OCI-LY3 (cell line): ENCODE measurements around the gene OBSCN.

Source experiments
- H2AFZ ChIP-seq: fragments of 200-600, 300-600 bp; shearing (Covaris generic); 2 replicates; pipeline ENCODE4 v1.6.0; 2014; ENCODE audit warnings: antibody characterized with exemption, low read depth, low read length
- H3K27ac ChIP-seq: fragments of 200-600, 300-600 bp; sonication (generic); 2 replicates; pipeline ENCODE4 v1.5.1; 2014; ENCODE audit warnings: mild to moderate bottlenecking, low read length, moderate library complexity, mixed read lengths
- H3K27me3 ChIP-seq: fragments of 200-600, 300-600 bp; sonication (generic); 2 replicates; pipeline ENCODE4 v1.6.1; 2014; ENCODE audit warnings: low read depth, low read length, mixed read lengths
- H3K36me3 ChIP-seq: fragments of 200-600, 300-600 bp; sonication (generic); replicated peaks from 2 replicates; pipeline ENCODE3; 2014; ENCODE audit warnings: low read depth, low read length, mixed read lengths
- H3K4me1 ChIP-seq: fragments of 300-600, 200-600 bp; sonication (generic); 2 replicates; pipeline ENCODE4 v1.6.1; 2014; ENCODE audit warnings: low read length, mixed read lengths
- H3K4me2 ChIP-seq: fragments of 200-600, 300-600 bp; sonication (generic); 2 replicates; pipeline ENCODE4 v1.6.1; 2014; ENCODE audit warnings: low read length, mixed read lengths
- H3K4me3 ChIP-seq: fragments of 300-600, 200-600 bp; sonication (generic); 2 replicates; pipeline ENCODE4 v1.5.1; 2014; ENCODE audit warnings: antibody characterized with exemption, mild to moderate bottlenecking, low read length, moderate library complexity
- H3K79me2 ChIP-seq: fragments of 300-600, 200-600 bp; shearing (Covaris generic); 2 replicates; pipeline ENCODE4 v1.6.1; 2014; ENCODE audit warnings: mild to moderate bottlenecking, low read length, mixed read lengths
- H3K9ac ChIP-seq: fragments of 300-600, 200-600 bp; shearing (Covaris generic); 2 replicates; pipeline ENCODE4 v1.6.0; 2014; ENCODE audit warnings: mild to moderate bottlenecking, low read length, moderate library complexity
- H3K9me3 ChIP-seq: fragments of 200-600, 300-600 bp; shearing (Covaris generic); 2 replicates; pipeline ENCODE4 v1.6.1; 2014; ENCODE audit warnings: low read length, mixed read lengths; ENCODE audit not compliant: insufficient read depth
- H4K20me1 ChIP-seq: fragments of 200-600, 300-600 bp; sonication (generic); 2 replicates; pipeline ENCODE4 v1.6.1; 2016; ENCODE audit warnings: low read length, mixed read lengths; ENCODE audit not compliant: insufficient read depth
- EZH2phosphoT487 ChIP-seq: fragments of 200-600 bp; shearing (Covaris generic); IDR thresholded peaks from 2 replicates; pipeline ENCODE4 v1.6.1; 2018; ENCODE audit warnings: antibody characterized with exemption, mixed run types, low read depth
- TF ChIP-seq, protein P1 (sequence below): fragments of 200-600, 300-600 bp; sonication (generic); IDR thresholded peaks from 2 replicates; pipeline ENCODE4 v1.5.1; 2014; ENCODE audit warnings: antibody characterized with exemption, low read length, low read depth

OBSCN gene

DNA sequence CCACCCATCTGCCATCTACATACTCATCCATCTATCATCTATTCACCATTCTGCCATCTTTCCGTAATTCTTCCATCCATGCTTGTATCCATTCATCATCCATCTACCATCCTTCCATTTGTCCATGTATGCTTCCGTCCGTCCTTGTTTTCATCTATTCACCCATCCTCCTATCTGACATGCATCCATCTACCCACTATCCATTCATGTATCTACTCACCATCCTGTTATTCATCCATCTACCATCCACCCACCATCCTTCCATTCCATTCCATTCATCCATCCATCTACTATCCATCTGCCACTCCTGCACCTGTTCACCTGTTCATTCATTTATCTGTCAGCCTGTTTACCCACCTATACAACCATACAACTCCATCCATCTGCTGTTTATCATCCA, 112.5 kb downstream of the OBSCN start:
- Histone ChIP-seq H4K20me1 (no peaks in the 10 kb centered on the region), H3K36me3 (no peaks in the 10 kb centered on the region), H3K9me3 (no peaks in the 10 kb centered on the region), H3K27me3 (peaks cover 12% of the 10 kb centered on the region; the same call in 1 of the 2 replicates), H3K79me2 (no peaks in the 10 kb centered on the region), H3K4me2 (no peak overlapping the region), H3K4me1 (no peaks in the 10 kb centered on the region), H3K4me3 (no peak overlapping the region), H3K9ac (no peak overlapping the region), H3K27ac (no peak overlapping the region), H2AFZ (no peak overlapping the region)
- TF ChIP-seq EZH2phosphoT487: no peak
- TF ChIP-seq, protein P1, sequence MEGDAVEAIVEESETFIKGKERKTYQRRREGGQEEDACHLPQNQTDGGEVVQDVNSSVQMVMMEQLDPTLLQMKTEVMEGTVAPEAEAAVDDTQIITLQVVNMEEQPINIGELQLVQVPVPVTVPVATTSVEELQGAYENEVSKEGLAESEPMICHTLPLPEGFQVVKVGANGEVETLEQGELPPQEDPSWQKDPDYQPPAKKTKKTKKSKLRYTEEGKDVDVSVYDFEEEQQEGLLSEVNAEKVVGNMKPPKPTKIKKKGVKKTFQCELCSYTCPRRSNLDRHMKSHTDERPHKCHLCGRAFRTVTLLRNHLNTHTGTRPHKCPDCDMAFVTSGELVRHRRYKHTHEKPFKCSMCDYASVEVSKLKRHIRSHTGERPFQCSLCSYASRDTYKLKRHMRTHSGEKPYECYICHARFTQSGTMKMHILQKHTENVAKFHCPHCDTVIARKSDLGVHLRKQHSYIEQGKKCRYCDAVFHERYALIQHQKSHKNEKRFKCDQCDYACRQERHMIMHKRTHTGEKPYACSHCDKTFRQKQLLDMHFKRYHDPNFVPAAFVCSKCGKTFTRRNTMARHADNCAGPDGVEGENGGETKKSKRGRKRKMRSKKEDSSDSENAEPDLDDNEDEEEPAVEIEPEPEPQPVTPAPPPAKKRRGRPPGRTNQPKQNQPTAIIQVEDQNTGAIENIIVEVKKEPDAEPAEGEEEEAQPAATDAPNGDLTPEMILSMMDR: no peak

DNA sequence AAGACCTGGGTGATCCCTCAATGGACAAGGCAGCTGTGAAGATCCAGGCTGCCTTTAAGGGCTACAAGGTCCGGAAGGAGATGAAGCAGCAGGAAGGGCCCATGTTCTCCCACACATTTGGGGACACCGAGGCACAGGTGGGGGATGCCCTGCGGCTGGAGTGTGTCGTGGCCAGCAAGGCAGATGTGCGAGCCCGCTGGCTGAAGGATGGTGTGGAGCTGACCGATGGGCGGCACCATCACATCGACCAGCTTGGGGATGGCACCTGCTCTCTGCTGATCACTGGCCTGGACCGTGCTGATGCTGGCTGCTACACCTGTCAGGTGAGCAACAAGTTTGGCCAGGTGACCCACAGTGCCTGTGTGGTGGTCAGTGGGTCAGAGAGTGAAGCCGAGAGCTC, 113.6 kb downstream of the OBSCN start:
- Histone ChIP-seq H3K9ac (no peak overlapping the region), H4K20me1 (no peaks in the 10 kb centered on the region), H3K27ac (no peak overlapping the region), H3K79me2 (no peaks in the 10 kb centered on the region), H3K4me1 (no peaks in the 10 kb centered on the region), H3K27me3 (peaks cover 22% of the 10 kb centered on the region), H2AFZ (no peak overlapping the region), H3K9me3 (no peaks in the 10 kb centered on the region), H3K4me2 (no peak overlapping the region), H3K4me3 (no peak overlapping the region), H3K36me3 (no peaks in the 10 kb centered on the region)
- TF ChIP-seq EZH2phosphoT487: no peak
- TF ChIP-seq, protein P1: no peak

DNA sequence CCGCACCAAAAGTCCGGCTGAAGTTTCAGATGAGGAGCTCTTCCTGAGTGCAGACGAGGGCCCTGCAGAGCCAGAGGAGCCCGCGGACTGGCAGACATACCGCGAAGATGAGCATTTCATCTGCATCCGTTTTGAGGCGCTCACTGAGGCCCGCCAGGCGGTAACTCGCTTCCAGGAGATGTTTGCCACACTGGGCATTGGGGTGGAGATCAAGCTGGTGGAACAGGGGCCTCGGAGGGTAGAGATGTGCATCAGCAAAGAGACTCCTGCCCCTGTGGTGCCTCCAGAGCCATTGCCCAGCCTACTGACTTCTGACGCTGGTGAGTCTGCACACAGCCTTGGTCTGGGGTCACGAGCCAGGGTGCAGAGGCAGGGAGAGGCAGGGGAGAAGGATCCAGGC, 114.1 kb downstream of the OBSCN start:
- Histone ChIP-seq H3K4me1 (no peaks in the 10 kb centered on the region), H3K36me3 (no peaks in the 10 kb centered on the region), H3K9ac (no peak overlapping the region), H3K79me2 (no peaks in the 10 kb centered on the region), H4K20me1 (no peaks in the 10 kb centered on the region), H3K27me3 (peaks cover 27% of the 10 kb centered on the region), H3K27ac (no peak overlapping the region), H3K9me3 (no peaks in the 10 kb centered on the region), H2AFZ (no peak overlapping the region), H3K4me2 (no peak overlapping the region), H3K4me3 (no peak overlapping the region)
- TF ChIP-seq, protein P1: no peak
- TF ChIP-seq EZH2phosphoT487: no peak

DNA sequence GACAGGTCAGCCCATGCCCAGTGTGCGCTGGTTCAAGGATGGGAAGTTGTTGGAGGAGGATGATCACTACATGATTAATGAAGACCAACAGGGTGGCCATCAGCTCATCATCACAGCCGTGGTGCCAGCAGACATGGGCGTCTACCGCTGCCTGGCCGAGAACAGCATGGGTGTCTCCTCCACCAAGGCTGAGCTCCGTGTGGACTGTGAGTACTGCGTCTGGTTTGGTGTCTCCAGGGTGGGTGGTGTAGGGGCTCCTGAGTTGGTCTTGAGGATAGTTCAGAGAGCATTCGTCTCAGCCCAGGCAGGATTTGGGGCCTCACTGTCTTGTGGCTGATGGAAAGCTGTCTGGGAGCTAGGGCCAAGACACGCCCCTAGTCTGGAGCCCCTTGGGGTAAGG, 115.6 kb downstream of the OBSCN start:
- peaks cover 37% of the 10 kb centered on the region for H3K27me3 ChIP-seq
- H3K36me3 ChIP-seq: no peaks in the 10 kb centered on the region

More for the DNA sequence above, 115.6 kb downstream of the OBSCN start:
- H4K20me1 ChIP-seq: no peaks in the 10 kb centered on the region
- no peak overlapping the region for H3K4me2 ChIP-seq
- no peaks in the 10 kb centered on the region for H3K79me2 ChIP-seq
- H3K27ac ChIP-seq: no peak overlapping the region
- no peak overlapping the region for H2AFZ ChIP-seq
- no peak for TF ChIP-seq EZH2phosphoT487
- TF ChIP-seq, protein P1: no peak
- no peaks in the 10 kb centered on the region for H3K9me3 ChIP-seq
- no peak overlapping the region for H3K9ac ChIP-seq
- H3K4me3 ChIP-seq: no peak overlapping the region
- H3K4me1 ChIP-seq: no peaks in the 10 kb centered on the region
